MV-4-11 (cell line): ENCODE data around the gene CLDN15.
A peak's percentile ranks its signal among the peaks of the same experiment; 100 is the strongest.

ENCODE experiments used
- DNase-seq: peaks from one replicate; lab custom pipeline; 2025; lab: John Stamatoyannopoulos, UW

CLDN15 gene

DNA sequence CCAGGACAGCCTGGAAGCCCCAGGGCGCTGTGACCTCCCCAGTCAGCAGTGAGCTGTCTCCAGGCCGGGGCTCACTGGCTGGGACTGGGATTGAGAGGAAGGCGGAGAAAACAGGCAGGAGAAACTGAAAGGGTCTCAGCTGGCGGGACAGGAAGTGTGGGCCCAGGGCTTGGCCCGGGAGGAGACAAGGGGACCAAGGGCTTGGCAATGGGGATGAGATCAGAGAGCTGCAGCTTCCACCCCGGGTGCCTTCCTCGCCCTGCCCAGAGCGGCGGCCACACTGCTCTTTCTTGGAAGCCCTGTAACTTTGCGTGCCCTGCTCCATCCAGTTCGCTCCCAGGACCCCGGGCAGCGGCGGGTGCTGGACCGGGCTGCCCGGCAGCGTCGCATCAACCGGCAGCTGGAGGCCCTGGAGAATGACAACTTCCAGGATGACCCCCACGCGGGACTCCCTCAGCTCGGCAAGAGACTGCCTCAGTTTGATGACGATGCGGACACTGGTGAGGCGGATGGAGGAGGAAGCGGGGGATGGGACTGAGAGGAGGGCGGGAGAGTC is 15.2 kb downstream of the CLDN15 start:
- DNase-seq = no peak

DNA sequence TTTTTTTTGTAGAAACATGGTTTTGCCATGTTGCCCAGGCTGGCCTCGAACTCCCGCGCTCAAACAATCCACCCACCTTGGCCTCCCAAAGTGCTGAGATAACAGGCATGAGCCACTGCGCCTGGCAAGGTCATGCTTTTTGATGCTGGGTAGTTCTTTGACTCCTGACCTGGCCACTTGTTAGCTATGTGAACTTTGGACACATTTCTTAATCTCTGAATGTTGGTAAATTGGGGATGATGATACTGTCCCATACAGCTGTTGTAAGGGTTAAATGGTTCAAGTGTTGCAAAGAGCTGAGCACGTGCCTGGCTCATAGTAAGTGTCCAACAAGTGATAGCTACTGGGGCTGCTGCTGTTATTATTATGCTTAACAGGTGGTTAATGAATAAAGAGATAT is 17.3 kb downstream of the CLDN15 start:
- DNase-seq = no peak

DNA sequence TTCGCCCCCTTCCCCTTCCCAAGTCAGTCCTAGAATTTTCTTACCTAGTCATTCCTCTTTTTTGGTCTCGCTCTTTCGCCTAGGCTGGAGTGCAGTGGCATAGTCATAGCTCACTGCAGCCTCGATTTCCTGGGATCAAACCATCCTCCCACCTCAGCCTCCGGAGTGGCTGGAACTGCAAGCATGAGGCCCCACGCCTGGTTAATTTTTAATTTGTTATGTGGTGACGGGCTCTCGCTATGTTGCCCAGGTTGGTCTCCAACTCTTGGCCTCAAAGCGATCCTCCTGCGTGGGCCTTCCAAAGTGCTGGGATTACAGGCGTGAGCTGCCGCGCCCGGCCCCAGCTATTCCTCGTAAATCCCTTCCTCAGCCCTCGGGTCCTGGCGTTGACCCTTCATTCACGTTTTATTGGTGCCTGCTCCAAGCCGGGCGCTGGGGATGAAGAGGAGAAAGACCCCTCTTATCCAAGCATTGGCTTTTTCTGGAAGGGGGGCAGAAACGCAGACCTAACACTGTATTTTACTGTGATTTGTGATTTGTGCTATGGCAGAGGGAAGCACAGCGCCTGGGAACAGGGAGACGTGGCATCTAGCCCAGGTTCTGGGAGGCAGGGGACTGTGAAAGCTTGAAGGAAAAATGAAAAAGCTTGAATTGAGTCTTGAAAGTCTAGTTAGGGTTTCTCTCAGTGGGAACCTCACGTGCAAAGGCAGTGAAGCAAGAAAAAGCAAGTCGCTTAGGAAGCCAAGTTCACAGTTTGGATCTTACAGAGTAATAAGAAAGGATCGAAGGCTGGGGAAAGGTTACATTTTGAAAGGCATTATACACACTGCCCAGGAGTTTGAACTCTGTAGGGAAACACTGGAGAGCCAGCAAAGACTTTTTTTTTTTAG is 19.1 kb downstream of the CLDN15 start:
- no peak for DNase-seq

DNA sequence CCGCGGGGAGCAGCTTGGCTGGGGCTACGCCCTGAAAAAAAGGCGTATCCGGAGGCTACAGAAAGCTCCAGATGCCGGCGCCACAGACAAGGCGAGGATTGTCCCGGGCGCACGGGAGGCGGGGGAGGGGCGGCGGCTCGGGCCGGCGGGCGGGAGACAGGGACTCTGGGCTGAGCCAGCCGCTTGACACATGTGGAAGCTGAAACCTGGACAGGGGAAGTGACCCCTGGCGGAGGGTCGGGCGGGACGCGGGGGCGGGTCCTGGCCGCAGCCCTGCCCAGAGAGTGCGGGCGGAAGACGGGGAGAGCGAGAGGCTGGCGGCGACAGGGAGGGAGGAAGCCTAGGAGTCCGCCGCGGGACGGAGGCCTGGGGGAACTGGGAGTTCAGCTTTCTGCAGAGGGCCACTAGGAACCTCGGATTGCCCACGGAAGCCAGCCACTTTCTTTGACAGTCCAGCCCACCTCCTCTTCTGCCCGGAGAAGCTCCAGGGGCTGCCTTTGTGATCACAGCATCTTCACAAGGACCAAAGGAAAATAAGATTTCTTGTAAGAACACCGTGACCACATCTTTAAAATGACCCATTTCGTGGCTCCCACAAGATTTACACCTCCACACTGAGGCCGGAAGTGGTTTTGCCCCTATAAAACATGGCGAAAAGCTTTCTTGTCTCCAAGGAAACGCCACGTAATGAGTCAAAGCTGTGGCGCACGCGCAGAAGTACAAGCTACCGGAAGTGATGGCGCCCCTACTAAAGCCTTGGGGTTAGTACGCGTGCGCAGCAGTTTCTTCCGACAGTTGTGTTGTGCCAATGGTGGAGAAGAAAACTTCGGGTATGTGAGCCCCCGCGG is 20.0 kb downstream of the CLDN15 start, which contains the start of the genes PLOD3 and ZNHIT1:
TSS of gene PLOD3 (minus strand) at position 194 of the 848 bp plus-strand sequence. CDS start 307 bp downstream, outside the sequence.
TSS of gene ZNHIT1 (plus strand) at position 778 of the 848 bp plus-strand sequence. CDS start at position 809, 31 bp downstream.
- DNase-seq = peak; percentile 97

DNA sequence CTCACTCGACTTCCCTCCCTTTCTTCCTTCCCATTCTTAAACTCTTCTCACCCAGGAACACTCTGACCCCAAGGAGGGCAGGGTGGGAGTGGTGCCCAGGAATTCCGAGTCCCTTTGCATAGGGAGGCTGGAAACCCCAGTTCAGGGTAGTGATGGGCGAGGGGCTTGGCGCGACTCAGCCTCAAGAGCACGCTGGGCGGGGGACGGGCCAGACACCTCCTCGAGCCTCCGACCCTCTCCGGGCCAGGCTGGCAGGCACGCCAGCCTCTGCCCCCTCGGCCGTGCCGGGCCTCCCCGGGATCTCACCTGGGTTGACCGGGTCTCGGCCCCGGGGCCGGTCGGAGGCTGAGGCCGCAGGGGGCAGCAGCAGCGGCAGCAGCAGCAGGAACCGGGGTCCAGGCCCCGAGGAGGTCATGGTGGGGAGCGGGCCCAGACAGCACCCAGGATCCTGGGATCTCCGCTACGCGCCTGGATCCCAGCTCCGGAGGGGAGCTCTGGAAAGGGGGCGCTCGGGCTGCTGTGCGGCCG is 20.7 kb downstream of the CLDN15 start:
- DNase-seq = no peak

DNA sequence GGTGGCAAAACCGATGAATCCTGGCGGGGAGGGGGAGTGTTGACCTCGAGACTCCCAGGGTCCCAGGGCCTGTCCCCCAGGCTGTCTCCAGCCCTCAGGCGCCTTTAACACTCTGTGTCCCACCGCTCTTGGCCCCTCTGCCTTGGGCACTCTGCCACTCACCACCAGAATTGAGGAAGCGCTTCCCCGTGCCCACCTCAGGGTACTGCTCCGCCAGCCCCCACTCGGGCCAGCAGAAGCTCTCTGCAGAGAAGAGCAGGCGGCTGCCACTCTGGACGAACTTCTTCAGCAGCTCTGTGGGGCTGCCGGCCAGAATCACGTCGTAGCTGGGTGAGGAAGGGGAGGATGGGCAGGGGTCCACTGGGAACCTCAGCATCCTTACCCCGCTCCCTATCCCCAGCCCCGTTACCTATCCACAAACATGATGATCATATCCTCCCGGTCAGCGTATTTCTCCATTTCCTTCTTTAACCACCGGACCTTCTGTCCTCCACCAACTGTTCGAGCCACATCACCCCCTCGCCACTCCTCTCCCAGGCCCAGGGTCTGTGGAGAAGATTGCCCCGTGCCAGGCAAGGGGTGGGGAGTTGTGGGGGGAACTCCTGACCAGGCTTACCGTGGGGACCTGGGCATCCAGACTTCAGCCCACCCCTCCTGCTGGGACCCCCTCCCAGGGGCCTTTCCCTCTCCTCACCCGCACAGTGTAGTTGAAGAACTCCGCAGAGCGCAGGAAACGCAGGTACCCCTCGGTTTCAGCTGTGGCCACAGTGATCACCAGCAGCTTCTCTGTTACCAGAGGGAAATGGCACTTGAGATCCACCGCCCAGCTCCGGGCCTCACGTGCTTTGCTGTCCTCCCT is 21.4 kb downstream of the CLDN15 start:
- DNase-seq = peak; percentile 30

DNA sequence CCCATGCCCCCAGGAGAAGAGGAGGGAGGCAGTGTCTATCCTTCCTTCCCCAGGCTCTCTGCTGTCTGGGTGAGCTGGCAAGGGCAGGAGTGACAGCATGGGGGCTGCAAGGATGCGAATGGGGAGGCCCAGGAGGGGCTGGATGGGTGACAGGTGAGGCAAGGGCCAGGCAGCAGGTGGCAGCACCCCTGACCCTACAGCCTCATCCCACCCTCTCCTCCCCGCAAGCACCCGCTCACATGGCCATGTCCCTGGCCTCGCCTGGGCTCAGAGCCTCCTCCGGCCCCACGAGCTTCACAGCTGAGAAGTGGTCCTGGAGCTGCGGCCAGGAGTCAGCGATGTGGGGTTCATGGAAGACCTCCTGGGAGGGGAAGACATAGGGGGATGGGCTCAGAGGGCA is 25.6 kb downstream of the CLDN15 start:
- no peak for DNase-seq

DNA sequence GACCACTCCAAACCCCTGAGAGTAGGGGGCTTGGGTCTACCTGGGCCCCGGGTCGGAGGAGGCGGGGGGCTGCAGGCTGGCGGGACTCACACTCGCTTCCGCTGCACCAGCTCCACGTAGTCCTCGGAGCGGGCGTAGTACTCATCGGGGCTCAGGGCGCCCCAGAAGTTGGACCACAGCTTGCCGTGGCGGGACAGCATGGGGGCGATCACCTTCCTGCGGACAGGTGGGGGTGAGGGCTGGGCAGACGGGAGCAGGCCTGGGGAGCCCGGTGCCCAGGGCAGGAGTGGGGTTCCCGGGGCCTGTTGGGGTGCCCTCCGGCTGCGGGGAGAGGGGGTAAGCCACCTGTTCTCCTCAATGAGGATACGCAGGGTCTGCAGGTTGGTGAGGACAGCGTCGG is 26.1 kb downstream of the CLDN15 start:
- no peak for DNase-seq

DNA sequence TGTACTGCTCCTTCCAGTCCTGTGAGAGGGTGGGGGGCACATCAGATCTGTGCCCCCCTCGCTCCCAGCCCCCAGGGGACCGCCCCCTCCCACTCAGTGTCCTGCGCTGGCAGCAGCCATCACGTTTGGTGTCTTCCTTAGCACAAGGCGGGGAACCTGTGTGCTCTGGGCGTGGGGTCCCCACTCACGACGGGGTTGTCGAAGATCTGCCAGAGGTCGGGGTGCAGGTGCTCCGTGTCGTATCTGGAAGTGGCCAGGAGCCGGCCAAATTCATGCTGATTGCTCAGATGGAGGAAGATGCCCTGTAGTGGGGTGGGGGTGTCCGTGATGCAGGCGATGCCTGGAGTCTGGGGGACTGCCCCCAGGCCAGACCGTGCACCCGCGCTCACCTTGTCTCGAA is 27.5 kb downstream of the CLDN15 start:
- no peak for DNase-seq

DNA sequence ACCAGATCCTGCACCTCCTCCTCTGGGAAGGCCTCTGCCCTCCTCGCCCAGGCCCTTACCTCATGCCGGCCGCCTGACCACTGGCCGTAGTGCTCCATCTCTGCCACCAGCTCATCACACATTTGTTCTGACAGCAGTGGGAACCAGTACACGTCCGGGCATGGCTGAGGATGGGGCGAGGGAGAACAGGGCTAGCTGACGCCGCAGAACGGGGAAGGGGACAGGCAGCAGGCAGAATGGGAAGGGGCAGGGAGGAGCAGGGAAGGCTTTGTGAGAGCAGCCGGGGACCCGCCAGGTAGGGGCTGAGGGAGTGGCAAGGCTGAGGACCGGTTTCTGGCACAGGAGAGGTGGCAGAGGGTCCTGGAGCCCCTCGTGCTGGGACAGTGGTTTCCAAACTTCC is 28.8 kb downstream of the CLDN15 start:
- no peak for DNase-seq

DNA sequence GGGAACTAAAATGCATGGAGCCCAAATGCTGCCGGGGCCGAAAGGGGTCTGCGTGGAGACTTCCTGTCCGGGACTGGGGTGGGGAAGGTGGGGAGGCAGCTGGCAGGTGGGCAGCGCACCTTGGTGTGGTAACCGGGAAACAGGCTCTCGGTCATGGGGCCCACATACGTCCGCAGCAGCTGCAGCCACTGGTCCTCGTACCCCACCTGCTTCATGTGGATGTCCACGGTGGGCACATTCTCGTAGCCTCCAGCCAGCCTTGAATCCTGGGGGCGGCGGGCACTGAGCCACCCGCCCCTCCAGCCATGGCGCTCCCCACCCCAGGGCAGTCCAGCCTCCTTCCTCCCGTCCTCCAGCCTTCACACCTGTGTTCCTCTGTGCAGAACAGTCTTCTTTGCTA is 30.1 kb downstream of the CLDN15 start:
- DNase-seq = no peak

DNA sequence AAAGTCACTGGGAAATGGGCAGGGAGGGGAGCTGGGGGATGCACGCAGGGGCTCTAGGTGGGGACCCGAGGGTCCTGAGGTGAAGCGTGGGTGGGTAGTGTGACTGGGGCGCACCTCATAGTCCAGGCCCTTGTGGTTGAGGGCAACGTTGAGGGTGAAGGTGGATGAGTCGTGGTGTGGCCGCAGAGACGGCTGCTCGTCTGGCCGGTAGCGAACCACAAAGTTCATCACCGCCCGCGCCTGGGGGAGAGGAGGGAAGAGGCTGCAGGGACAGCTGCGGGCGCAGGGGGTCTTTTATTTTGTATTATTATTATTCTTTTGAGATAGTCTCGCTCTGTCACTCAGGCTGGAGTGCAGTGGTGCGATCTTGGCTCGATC is 30.9 kb downstream of the CLDN15 start:
- DNase-seq = no peak

DNA sequence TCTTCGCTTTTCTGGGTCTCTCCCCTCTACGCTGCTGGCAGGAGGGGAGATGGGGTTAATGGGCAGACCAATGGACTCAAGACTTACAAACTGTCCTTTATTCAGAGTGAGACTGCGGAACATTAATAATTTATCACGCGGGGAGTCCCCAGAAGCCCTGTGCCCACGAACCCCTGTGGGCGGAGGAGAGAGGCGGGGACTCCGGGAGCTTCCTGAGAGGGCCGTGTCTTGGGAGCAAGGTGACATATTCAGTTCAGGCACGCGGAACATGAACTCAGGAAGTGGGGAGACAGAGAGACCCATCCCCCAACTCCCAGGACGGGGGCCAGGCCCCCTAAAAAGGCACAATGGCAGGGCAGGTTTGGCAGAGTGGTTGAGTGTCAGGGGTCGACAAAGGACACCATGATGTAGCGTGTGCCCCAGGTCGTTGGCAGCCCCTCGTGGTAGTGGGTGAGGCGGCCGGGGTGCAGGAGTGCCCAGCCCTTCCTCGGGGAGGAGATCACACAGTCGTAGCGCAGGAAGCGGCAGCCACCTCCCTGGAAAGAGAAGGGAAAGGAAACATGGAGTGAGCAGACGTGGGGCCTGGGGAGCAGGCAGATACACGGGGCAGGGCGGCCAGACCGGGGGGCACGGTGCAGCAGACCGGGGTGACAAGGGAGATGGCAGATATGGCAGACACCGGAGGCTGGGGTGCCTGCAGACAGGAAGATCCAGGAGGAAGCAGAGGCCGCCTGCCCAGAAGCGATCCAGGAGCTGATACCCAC is 31.5 kb downstream of the CLDN15 start:
- DNase-seq = no peak

DNA sequence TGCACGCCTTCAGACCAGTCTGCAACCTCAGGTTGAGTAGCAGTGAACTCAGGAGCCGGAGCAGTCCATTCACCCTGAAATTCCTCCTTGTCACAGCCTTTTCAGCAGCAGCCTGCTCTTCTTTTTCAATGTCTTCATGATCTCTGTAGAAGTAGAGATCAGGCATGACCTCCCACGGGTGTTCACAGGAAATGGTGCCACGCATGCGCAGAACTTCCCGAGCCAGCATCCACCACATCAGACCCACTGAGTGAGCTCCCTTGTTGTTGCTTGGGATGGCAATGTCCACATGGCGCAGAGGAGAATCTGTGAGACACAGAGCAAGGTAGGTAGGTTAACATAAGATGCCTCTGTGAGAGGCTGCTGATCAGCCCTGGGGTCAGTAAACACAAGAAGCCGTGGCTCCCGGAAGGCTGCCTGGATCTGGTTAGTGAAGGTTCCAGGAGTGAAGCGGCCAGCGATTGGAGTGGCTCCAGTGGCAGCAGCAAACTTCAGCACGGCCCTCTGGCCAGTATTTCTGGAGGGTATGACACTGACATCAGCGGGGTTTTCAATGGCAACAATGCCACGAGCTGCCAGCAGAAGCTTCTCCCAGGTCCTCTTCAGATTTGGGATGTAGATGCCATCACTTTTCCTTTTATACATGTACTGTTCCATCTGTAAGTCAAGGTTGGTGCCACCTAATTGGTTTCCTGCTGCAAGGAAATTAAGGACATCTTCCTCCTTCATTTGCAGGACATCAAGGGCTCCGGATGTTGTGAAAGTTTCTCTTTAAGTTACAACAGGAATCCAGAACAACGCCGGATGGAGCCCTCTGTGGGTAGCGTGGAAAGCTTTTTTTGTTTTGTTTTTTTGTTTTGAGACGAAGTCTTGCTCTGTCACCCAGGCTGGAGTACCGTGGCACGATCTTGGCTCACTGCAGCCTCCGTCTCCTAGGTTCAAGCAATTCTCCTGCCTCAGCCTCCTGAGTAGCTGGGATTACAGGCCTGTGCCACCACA is 33.6 kb downstream of the CLDN15 start:
- peak; percentile 85 for DNase-seq

DNA sequence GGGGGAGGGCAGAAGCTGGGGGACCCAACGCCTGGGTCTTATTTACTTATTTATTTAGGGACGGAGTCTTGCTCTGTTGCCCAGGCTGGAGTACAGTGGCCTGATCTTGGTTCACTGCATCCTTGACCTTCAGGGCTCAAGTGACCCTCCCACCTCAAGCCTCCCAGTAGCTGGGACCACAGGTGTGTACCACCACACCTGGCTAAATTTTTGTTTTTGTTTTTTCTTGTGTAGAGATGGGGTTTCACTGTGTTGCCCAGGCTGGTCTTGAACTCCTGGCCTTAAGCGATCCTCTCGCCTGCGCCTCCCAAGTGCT is 35.0 kb downstream of the CLDN15 start:
- no peak for DNase-seq

DNA sequence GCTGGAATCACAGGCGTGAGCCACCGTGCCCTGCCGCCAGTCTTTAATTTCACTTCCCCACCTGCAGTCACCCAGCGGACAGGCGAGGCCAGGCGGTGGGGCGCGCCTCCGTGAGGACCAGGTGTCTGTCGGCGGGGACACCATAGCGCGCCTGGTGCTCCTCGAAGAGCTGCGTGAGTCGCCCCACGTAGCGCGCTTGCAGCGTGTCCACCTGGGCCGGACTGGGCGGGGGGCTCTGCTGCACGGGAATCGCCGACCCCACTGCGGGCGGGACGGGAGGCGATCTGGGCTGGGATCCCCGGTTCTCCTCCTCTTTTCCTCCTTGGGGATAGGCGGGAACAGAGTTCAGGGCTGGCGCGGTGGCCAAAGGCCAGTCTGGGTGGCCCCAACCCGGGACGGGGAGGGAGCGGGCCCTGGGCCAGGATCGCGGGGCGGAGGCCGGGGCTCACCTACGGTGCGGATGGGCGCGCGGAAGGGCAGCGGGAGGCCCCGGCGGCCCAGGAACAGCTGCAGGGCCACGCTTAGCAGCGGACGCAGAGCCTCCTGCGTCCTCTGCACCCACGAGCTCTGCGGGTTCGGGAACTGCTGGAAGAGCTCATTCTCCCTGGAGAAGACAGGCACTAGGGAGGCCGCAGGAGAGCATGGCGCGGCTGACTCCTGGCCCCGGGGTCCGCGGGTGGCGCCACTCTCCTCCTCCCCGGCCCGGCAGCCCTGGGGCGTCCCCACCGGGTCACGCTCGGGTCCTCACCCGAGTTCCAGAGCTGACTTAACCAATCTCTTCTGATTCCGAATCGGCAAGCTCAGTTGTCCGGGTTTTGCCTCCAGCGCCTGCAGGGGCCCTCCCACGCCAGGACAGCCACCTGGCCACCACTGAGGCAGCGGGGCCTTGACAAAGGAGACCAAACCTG is 35.7 kb downstream of the CLDN15 start:
- no peak for DNase-seq

DNA sequence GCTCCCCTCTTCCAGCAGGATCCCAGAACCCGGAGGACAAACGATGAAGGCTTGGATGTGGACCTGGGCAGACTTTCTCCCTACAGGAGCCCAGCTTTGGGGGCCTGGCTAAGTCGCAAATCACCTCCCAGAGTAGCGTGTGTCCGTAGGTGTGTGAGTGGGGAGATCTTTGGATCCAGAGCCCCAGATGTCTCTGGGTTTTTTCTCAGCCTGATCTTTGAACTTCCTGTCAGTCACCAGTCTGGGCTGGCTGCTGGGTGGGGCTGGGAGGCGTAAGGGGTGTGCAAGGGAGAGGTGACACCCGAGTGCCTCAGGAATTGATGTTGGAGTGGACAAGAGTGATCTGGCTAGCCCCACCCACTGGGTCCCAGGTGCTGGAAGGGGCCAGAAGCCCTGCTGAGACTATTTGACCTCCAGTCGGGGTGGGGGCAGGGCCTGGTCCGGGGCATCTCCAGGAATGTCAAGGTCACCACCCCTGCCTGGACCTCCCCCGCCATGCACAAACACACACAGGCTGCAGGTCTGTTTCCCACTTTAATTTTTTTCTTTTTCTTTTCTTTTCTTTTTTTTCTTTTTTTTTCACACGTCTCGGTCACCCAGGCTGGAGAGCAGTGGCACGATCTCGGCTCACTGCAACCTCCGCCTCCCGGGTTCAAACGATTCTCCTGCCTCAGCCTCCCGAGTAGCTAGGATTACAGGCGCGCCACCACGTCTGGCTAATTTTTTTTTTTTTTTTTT is 36.6 kb downstream of the CLDN15 start, which contains the start of gene MOGAT3:
TSS of gene MOGAT3 (minus strand) at position 175 of the 738 bp plus-strand sequence. CDS start 182 bp downstream, outside the sequence.
- DNase-seq = no peak

DNA sequence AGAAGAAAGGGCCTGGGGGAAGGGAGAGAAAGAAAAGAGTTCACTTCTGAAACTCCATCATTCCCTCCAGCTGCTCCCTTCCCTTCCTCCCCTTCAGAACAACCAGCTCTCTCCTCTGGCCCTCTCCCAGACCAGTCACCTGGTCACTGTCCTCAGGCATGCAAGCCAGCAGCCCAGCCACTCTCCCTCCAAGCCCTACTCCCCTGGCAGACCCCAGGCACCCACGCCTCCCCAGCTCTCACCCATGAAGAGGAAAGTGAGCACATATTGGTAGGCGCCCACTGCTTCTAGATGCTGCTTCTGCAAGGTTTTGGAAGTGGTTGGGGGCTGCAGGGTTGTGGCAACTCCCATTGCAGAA is 37.1 kb downstream of the CLDN15 start:
- DNase-seq = no peak
